HG02852 (cell line): ENCODE data around the gene ZNF236.
A peak's percentile ranks its signal among the peaks of the same experiment; 100 is the strongest.
"Not testable (repeated sequence)": the region's sequence is repeated elsewhere in the genome, so short reads cannot be mapped to it uniquely, and the experiment has no call there.

Experiments
- ATAC-seq: cut with Tn5 transposase; IDR thresholded peaks from one replicate; pipeline ENCODE4 v1.9.1; 2021; ENCODE audit warnings: mild to moderate bottlenecking, moderate library complexity; ENCODE audit not compliant: unreplicated experiment

ZNF236 gene

DNA sequence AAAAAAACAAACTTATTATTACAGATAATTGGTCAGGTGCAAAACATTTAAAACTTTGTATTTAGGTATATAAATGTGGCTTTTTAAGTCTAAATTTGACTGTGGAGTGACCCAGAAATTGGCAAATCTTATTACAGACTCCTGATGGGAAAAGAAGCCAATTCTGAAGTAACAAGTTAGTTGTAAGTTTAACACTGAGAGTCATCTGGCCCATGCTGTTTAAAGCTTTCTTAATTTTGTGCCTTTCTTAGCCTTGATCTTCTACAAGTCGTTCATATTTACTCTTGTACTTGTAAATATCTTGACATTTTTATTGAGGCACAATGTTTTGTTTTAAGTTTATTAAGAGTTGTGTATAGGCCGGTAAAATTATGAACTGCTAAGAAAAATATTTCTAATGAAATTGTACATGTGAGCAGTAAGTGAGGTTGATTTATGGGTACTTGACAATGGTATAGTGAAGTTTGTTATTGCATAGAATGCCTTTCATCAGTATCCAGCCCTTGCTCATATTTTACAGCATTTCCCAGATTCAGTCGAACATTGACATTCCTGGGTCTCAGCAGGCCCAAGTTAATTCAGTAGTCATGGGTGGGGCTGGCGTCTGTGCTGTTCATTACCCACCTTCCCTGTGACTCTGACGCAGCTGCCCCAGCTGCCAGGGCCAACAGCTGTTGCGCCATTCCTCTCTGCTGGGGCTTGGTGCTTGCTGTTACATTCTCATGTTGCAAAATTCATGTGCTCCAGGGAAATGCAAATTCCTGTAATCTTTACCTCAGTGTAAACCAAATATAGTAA, 121.4 kb downstream of the ZNF236 start:
- ATAC-seq = no peak

- ATAC-seq = not testable (repeated sequence)
Observed at GRCh38 chr18:76944346-76944745, 122.0 kb downstream of the ZNF236 start.

GRCh38 chr18:76948345-76948744, 126.0 kb downstream of the ZNF236 start:
- no peak for ATAC-seq

DNA sequence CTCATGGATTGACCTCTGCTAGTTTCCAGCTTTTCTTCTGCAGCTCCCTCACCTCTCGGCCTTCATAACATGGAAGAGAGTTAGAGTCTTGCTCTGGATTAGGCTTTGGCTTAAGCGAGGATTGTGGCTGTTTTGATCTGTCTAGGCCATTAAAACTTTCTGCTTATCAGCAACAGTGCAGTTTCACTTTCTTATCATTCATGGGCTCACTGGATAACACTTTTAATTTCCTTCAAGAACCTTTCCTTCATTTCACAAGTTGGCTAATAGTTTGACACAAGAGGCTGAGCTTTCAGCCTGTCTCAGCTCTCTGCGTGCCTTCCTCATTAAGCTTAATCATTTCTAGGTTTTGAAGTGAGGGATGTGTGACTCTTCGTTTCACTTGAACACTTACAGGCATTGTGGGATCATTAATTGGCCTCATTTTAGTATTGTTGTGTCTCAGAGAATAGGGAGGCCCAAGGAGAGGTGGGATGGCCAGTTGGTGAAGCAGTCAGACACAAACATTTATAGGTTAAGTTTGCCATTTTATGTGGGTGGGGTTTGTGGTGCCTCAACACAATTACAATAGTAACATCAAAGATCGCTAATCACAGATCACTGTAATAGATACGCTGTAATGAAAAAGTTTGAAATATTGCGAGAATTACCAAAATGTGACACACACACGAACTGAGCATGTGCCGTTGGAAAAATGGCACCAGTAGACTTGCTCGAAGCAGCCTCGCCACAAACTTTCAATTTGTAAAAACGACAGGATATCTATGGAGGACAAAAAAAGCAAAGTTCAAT, 129.3 kb downstream of the ZNF236 start:
- ATAC-seq = no peak

GRCh38 chr18:76952747-76953146, 130.4 kb downstream of the ZNF236 start:
- ATAC-seq = no peak

GRCh38 chr18:76953156-76953555, 130.8 kb downstream of the ZNF236 start:
- no peak for ATAC-seq

GRCh38 chr18:76953583-76954233, 131.4 kb downstream of the ZNF236 start:
- ATAC-seq = no peak

- ATAC-seq = no peak
Observed at GRCh38 chr18:76955524-76956170, 133.3 kb downstream of the ZNF236 start.

- ATAC-seq = no peak
Observed at GRCh38 chr18:76956648-76957047, 134.3 kb downstream of the ZNF236 start.

DNA sequence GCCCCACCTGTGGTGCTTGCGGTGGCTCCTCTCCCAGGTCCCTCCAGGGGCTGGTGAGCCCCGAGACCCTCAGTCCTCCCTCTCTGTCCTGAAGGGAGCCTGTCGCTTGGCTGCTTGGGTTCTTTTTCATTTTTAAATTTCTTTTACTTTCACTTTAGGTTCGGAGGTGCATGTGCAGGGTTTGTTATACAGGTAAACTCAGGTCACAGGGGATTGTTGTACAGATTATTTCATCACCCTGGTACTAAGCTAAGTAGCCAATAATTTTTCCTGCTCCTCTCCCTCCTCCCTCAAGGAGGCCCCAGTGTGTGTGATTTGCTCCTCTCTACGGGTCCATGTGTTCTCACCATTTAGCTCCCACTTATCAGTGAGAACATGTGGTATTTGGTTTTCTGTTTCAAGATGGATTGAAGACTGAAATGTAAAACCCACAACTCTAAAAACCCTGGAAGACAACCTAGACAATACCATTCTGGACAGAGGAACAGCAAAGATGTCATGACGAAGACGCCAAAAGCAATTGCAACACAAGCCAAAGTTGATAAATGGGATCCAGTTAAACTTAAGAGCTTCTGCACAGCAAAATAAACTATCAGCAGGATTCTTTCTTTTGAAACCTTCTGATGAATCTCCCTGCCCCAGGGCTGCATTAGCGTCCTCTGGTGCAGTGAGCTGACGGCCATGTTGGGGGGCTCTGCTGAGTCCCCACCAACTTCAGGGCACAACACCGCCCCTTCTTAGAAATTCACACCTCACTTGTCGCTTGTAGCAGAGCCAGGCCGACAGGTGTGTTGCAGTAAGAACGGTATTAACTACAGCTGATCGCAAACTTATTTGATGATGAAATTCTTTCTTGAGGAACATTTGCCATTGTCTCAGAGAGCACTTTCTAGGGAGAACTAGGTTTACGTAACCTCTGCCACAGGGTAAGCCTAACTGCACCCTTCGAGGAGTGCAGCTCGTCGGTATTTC, 135.3 kb downstream of the ZNF236 start:
- ATAC-seq = no peak

DNA sequence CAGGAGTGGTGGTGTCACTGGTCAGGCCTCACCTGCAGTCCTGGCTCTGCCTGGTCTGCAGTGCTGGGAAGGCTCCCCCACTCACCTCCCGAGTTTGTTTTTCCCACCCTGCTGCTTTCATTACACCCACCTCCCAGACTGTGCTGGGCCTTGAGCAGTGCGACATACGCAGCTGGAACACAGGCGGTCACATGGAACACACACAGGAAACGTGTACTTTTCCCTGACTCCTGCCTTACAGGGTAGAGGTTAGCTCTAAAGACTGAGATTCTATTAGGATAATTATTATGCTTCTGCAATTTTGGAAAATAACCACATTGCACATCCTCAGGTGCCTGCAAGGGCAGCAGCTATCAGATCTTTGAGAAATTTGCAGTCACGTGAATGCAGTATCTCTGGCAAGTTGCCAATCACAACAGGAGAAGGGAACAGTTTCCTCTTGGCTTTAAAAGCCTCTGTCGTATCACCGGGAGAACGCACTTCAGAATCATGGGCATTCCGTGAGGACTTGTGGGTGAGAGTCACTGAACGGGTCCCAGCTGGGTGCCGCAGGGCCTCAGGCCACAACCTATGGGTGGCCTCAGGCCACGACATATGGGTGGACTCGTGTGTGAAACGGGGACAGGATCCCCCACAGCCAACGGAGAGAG, 136.5 kb downstream of the ZNF236 start:
- no peak for ATAC-seq

- ATAC-seq = no peak
Observed at GRCh38 chr18:76959605-76960004, 137.2 kb downstream of the ZNF236 start.

DNA sequence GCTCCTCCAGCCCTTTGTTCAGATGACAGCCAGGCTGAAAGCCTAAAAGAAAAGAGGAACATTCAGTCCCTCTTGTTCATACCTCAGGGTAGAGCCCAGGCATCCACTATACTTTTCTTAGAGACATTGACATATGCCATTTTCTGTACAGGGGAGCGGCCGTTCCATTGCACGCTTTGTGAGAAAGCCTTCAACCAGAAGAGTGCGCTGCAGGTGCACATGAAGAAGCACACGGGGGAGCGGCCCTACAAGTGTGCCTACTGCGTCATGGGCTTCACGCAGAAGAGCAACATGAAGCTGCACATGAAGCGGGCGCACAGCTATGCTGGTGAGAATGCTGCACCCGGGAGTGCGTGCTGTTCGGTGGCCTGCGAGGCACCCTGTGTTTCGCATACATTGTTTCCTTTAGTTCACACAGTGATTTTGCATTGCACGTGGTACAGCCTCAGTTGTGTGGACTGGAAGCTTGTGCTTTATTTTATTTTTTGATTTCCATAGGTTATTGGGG, 138.2 kb downstream of the ZNF236 start:
- no peak for ATAC-seq

GRCh38 chr18:76962851-76963250, 140.5 kb downstream of the ZNF236 start:
- no peak for ATAC-seq

DNA sequence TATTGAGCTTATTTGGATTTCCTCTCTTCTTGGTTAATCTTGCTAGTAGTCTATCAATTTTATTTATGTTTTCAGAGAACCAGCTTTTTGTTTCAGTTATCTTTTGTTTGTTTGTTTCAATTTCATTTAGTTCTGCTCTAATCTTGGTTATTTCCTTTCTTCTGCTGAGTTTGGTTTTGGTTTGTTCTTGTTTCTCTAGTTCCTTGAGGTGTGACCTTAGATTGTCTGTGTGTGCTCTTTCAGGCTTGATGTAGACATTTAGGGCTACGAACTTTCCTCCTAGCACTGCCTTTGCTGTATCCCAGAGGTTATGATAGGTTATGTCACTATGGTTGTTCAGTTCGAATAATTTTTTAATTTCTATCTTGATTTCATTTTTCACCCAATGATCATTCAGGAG, 141.6 kb downstream of the ZNF236 start:
- peak; percentile 63 for ATAC-seq

- peak; percentile 58 for ATAC-seq
Observed at GRCh38 chr18:76965555-76966151, 143.3 kb downstream of the ZNF236 start.

DNA sequence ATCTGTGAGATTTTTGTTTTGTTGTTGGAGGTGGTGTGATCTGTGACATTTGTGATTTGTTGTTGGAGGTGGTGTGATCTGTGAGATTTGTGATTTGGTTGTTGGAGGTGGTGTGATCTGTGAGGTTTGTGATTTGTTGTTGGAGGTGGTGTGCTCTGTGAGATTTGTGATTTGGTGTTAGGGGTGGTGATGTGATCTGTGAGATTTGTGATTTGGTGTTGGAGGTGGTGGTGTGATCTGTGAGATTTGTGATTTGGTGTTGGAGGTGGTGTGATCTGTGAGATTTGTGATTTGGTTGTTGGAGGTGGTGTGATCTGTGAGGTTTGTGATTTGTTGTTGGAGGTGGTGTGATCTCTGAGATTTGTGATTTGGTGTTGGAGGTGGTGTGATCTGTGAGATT, 144.9 kb downstream of the ZNF236 start:
- ATAC-seq = not testable (repeated sequence)

- no peak for ATAC-seq
Observed at GRCh38 chr18:76967721-76968472, 145.5 kb downstream of the ZNF236 start.
